ENCODE measurements around the gene GPR160. TPM values are rescaled to one million over a fixed set of nuclear protein-coding genes. Genes with fewer than 3 reads are reported as not detected.
A peak's percentile ranks its signal among the peaks of the same experiment; 100 is the strongest.

Gene GPR160
- total RNA-seq, 4 donors from 2014 or later: 1.7 to 17.7 (median 3.7) TPM

DNA sequence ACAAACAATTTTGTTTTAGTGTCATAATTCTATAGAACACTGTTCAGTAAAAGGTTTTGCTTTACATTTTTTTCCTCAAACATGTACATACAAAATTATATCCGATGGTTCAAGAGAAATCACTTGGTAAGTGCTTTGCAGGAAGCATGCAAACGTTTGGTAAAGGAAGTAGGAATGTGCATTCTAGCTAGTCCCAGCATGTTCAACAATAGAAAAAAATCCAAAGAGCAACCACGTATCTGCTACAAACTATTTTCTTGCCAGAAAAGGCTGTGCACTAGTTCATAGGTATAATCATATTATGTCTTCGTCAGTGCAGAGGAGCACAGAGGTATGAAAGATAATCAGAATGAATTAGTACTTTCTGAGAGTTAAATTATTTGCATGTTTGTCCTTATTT lies 58.0 kb downstream of the GPR160 start:
- Histone ChIP-seq H3K27ac (no peak overlapping the region), H3K27me3 (no peaks in the 10 kb centered on the region), H3K9me3 (no peaks in the 10 kb centered on the region), H3K36me3 (peaks cover 3 to 77% (median 6%) of the 10 kb centered on the region in 3 donors), H3K4me1 (no peaks in the 10 kb centered on the region), H3K4me3 (no peak overlapping the region)
- TF ChIP-seq EP300 (IDR thresholded peaks at IDR 0.05) (no peak), POLR2A (IDR thresholded peaks at IDR 0.05) (no peak)
- TF ChIP-seq, protein P1, sequence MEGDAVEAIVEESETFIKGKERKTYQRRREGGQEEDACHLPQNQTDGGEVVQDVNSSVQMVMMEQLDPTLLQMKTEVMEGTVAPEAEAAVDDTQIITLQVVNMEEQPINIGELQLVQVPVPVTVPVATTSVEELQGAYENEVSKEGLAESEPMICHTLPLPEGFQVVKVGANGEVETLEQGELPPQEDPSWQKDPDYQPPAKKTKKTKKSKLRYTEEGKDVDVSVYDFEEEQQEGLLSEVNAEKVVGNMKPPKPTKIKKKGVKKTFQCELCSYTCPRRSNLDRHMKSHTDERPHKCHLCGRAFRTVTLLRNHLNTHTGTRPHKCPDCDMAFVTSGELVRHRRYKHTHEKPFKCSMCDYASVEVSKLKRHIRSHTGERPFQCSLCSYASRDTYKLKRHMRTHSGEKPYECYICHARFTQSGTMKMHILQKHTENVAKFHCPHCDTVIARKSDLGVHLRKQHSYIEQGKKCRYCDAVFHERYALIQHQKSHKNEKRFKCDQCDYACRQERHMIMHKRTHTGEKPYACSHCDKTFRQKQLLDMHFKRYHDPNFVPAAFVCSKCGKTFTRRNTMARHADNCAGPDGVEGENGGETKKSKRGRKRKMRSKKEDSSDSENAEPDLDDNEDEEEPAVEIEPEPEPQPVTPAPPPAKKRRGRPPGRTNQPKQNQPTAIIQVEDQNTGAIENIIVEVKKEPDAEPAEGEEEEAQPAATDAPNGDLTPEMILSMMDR (IDR thresholded peaks at IDR 0.05): no peak
- no peak for DNase-seq (ENCODE audit: low spot score in 2 of 2)
- 72 to 81% methylated on average over 4 of the region's 4 CpGs for WGBS, 2 donors

DNA sequence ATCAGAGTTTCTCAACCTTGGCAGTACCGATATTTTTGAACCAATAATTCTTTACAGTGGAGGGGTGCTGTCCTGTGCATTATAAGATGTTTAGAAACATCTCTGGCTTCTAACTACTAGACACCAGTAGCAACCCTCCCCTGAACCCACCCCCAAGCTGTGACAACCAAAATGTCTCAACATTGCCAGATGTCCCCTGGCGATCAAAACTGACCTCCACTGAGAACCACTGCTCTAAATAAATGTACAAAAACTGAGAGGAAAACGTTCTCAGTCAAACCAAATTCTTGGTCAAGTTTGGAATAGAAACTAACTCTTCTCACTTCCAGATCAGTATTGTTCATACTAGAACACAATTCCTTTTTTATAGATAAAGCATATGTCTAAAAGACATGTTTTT lies 58.5 kb downstream of the GPR160 start:
- H3K36me3 ChIP-seq: peaks cover 3 to 80% (median 6%) of the 10 kb centered on the region in 3 donors
- no peak overlapping the region for H3K27ac ChIP-seq

DNA sequence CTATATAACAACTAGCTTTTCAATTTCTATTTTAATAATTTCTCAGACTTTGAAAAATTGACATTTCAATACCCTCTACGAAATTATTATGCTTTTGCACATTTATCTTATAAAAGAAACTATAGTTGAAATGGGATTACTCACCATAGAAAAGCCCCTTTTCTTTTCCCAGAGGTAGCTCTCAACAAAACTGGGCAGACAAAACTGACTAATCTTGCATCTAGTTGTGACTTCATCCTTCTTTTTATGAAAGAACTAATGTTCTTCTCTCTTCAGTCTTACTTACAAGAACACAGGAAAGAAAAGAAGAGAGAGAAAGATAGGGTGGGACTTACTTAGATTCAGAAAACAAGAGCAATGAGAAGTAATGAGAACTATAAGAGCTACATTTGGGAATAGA lies 61.0 kb downstream of the GPR160 start:
- TF ChIP-seq, protein P1 (IDR thresholded peaks at IDR 0.05): no peak
- TF ChIP-seq EP300 (IDR thresholded peaks at IDR 0.05) (no peak), POLR2A (IDR thresholded peaks at IDR 0.05) (no peak)
- Histone ChIP-seq H3K4me1 (no peaks in the 10 kb centered on the region), H3K9me3 (no peaks in the 10 kb centered on the region), H3K27ac (peak overlapping the region in 1 of 4 donors; percentile 15), H3K4me3 (no peak overlapping the region), H3K36me3 (peaks cover 3 to 82% (median 15%) of the 10 kb centered on the region in 3 donors), H3K27me3 (no peaks in the 10 kb centered on the region)
- 33 to 52% methylated on average over 1 of the region's 1 CpG for WGBS, 2 donors
- no peak for DNase-seq (ENCODE audit: low spot score in 2 of 2)

More for the DNA sequence above, 58.5 kb downstream of the GPR160 start:
- Histone ChIP-seq H3K4me3 (no peak overlapping the region), H3K27me3 (no peaks in the 10 kb centered on the region), H3K4me1 (no peaks in the 10 kb centered on the region), H3K9me3 (no peaks in the 10 kb centered on the region)
- DNase-seq (ENCODE audit: low spot score in 2 of 2): no peak
- no peak for TF ChIP-seq EP300 (IDR thresholded peaks at IDR 0.05)
- TF ChIP-seq, protein P1 (IDR thresholded peaks at IDR 0.05): no peak
- TF ChIP-seq POLR2A (IDR thresholded peaks at IDR 0.05): no peak
- WGBS, 2 donors: 85 to 87% methylated on average over 3 of the region's 3 CpGs

DNA sequence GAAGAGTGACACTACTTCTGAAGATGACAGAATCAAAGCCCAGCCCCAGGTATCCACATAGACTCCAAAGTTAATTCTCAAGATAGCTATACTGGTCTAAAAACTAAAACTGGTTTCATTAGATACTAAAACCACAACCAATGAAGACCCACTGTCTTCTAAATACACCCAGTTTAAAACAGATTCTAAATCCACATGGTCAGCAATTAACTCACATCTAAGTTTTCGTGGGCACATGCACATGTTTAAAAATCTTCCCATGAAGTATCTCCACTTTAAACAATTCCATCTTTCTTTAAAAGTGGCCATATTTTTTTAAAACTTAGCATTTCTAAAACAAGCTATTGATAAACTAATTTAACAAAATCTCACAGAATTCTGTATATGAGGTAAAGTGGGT lies 63.1 kb downstream of the GPR160 start:
- TF ChIP-seq POLR2A (IDR thresholded peaks at IDR 0.05): no peak
- no peak for TF ChIP-seq EP300 (IDR thresholded peaks at IDR 0.05)
- TF ChIP-seq, protein P1 (IDR thresholded peaks at IDR 0.05): no peak
- Histone ChIP-seq H3K4me3 (no peak overlapping the region), H3K9me3 (no peaks in the 10 kb centered on the region), H3K36me3 (peaks cover 3 to 75% (median 15%) of the 10 kb centered on the region in 3 donors), H3K4me1 (no peaks in the 10 kb centered on the region), H3K27ac (no peak overlapping the region), H3K27me3 (no peaks in the 10 kb centered on the region)
- WGBS, 2 donors: 80 to 84% methylated on average over 1 of the region's 1 CpG
- no peak for DNase-seq (ENCODE audit: low spot score in 2 of 2)

DNA sequence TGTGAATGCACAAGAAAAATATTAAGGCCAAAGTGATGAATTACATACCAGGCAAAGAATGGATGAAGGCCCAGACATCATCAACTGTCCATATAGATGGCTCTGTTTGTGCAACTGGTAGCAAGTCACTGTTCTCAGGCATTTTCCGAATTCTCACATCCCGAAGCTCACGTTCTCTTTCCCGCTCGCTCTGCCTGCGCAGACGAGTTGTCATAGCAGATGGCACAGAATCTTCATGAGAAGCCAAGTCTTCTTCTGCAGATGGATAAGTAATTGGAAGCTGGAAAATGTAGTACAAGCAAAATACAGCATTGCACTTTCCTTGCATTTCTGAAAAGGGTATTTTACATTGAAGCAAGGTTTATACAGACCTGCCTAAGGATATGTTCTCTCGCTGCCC lies 64.6 kb downstream of the GPR160 start:
- no peak overlapping the region for H3K4me3 ChIP-seq
- no peaks in the 10 kb centered on the region for H3K9me3 ChIP-seq
- no peaks in the 10 kb centered on the region for H3K27me3 ChIP-seq
- no peak for TF ChIP-seq POLR2A (IDR thresholded peaks at IDR 0.05)
- 94 to 96% methylated on average over 8 of the region's 8 CpGs for whole genome bisulfite sequencing, 2 donors
- no peak overlapping the region for H3K27ac ChIP-seq
- no peak for DNase-seq (ENCODE audit: low spot score in 2 of 2)
- no peaks in the 10 kb centered on the region for H3K4me1 ChIP-seq
- H3K36me3 ChIP-seq: peaks cover 0 to 72% (median 18%) of the 10 kb centered on the region in 3 donors

DNA sequence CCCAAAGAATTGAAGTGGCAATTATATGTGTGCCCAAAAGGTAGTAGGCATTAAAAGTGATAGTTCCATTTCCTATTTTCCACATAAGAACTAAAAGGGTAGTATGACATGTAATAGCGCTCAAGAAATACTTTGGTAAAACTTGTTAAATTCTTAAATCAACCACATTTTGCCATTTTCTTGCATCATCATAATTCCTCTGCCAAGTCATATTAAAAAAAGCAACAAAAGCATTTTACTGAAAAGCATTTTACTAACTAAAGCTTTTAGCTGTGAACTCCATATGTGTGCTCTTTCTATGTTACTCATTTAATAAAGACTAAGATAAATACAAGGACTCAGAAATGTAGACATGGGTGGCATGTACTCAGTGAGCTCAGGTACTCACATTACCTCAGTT lies 70.1 kb downstream of the GPR160 start:
- WGBS, 2 donors: 97 to 98% methylated on average over 1 of the region's 1 CpG
- Histone ChIP-seq H3K27ac (no peak overlapping the region), H3K27me3 (no peaks in the 10 kb centered on the region), H3K9me3 (no peaks in the 10 kb centered on the region), H3K4me3 (no peak overlapping the region), H3K4me1 (no peaks in the 10 kb centered on the region), H3K36me3 (peaks cover 0 to 50% (median 9%) of the 10 kb centered on the region in 3 donors)
- no peak for DNase-seq (ENCODE audit: low spot score in 2 of 2)
- TF ChIP-seq, protein P1 (IDR thresholded peaks at IDR 0.05): no peak
- no peak for TF ChIP-seq EP300 (IDR thresholded peaks at IDR 0.05)
- no peak for TF ChIP-seq POLR2A (IDR thresholded peaks at IDR 0.05)

All from tibial nerve (tissue), 4 donors.